Stimulated activated CD4-positive, alpha-beta T cell treated with anti-CD3 and anti-CD28 coated beads, Interleukin-15, amount 100 ng/mL, for 48 hours (primary cell): ENCODE measurements around the gene NUDT9.

Experiments used
- DNase-seq, 2 donors: peaks; one replicate each; pipeline ENCODE4 v3.0.0-alpha.2; 2020; ENCODE audit warnings: low read depth in 2 of 2

The NUDT9 gene

DNA sequence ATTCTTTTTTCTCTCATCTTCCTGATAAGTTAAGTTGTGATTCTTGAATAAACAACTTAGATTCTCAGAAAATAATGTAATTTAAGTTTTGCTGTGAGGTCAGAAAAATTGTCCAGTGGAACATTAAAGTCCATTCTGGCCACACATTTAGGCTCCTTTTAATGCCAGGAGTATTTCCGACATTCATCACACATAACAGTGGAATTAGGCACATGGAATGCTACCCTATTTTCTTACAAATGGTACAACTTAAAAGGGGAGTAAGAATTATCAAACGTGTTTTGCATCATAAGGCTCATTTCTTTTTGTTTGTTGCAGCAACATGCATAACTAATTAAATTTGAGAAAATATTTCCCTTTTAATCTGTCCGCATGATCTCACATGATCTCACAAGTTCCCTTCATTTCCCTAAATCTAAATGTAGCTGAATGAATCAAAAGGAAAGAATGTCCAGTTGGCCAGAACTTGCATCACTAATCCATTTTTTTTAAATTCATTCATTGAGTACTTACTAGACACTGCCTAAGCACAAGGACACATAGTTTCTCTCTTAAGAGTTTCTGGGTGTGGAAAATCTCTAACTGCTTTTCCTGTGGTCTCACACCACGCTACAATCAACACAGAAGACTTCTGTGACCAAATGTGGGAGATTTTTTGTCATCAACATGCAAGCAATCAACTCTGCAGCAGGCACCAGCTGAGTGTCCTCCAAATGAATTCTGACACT, 84.8 kb downstream of the NUDT9 start:
- no peak for DNase-seq
